SK-N-SH (cell line): Measurements from ENCODE around the gene XRCC5. TPM values are rescaled to one million over a fixed set of nuclear protein-coding genes. Genes with fewer than 3 reads are reported as not detected.

ENCODE experiments used
- CTCF ChIA-PET: fragments of 300-600, 350-600 bp; formaldehyde crosslinking; extraction: SDS; loops from one replicate; lab custom pipeline; 2021; lab: Yijun Ruan, JAX
- POLR2A ChIA-PET: fragments of 350-600 bp; sonication (Branson Sonifier 250); formaldehyde crosslinking; extraction: SDS; loops from one replicate; lab custom pipeline; 2020; ENCODE audit warnings: antibody characterized with exemption, inconsistent platforms; lab: Yijun Ruan, JAX
- DNase-seq: peaks from one replicate; pipeline ENCODE4 v3.0.0; 2012
- H2AFZ ChIP-seq: fragments of 200-600 bp; sonication (generic); 2 replicates; pipeline ENCODE4 v1.8.1; 2016; ENCODE audit warnings: antibody characterized with exemption, mild to moderate bottlenecking, low read depth
- H3F3A ChIP-seq: fragments of 200-600 bp; sonication (generic); replicated peaks from 2 replicates; pipeline ENCODE3; 2016; ENCODE audit warnings: antibody characterized with exemption, mild to moderate bottlenecking; ENCODE audit not compliant: insufficient read depth
- H3K27ac ChIP-seq, 2 experiments: fragments of 200-500 bp in 1 of 2; fragments of 200-600 bp in 1 of 2; sonication (Bioruptor generic) in 1 of 2; sonication (generic), shearing (Covaris generic) in 1 of 2; 2 replicates each; pipeline versions ENCODE4 v1.5.1 to v1.6.1; 2014 to 2016; ENCODE audit warnings: low read depth in 2 of 2, inconsistent platforms in 1 of 2, low read length in 1 of 2, mild to moderate bottlenecking in 1 of 2, mixed read lengths in 1 of 2
- H3K27me3 ChIP-seq: fragments of 200-600 bp; sonication (generic), shearing (Covaris generic); 2 replicates; pipeline ENCODE4 v1.6.1; 2016; ENCODE audit warnings: mixed run types; ENCODE audit not compliant: insufficient read depth
- H3K36me3 ChIP-seq, 2 experiments: fragments of 200-500 bp in 1 of 2; fragments of 200-600 bp in 1 of 2; sonication (Bioruptor generic) in 1 of 2; sonication (generic) in 1 of 2; replicated peaks in 1 of 2; 2 replicates each; pipeline versions ENCODE3 to v1.5.1; 2014 to 2016; ENCODE audit warnings: low read length in 1 of 2, mild to moderate bottlenecking in 1 of 2; ENCODE audit not compliant: insufficient read depth in 2 of 2, control insufficient read depth in 1 of 2
- H3K4me1 ChIP-seq, 2 experiments: fragments of 200-500 bp in 1 of 2; fragments of 200-600 bp in 1 of 2; sonication (Bioruptor generic) in 1 of 2; sonication (generic), shearing (Covaris generic) in 1 of 2; 2 replicates each; pipeline versions ENCODE4 v1.5.1 to v1.6.1; 2014 to 2016; ENCODE audit warnings: low read depth in 1 of 2, low read length in 1 of 2, mixed run types in 1 of 2; ENCODE audit not compliant: insufficient read depth in 2 of 2, control insufficient read depth in 1 of 2
- H3K4me2 ChIP-seq: fragments of 200-600 bp; sonication (generic), shearing (Covaris generic); 2 replicates; pipeline ENCODE4 v1.6.1; 2017; ENCODE audit warnings: mixed run types
- H3K4me3 ChIP-seq, 2 experiments: fragments of 200-500 bp in 1 of 2; fragments of 200-600 bp in 1 of 2; sonication (Bioruptor generic) in 1 of 2; sonication (generic), shearing (Covaris generic) in 1 of 2; 2 replicates each; pipeline versions ENCODE4 v1.5.1 to v1.8.1; 2014 to 2016; ENCODE audit warnings: low read depth in 2 of 2, inconsistent platforms in 1 of 2, low read length in 1 of 2, mild to moderate bottlenecking in 1 of 2, mixed read lengths in 1 of 2, moderate library complexity in 1 of 2
- H3K79me2 ChIP-seq: fragments of 200-600 bp; sonication (generic); 2 replicates; pipeline ENCODE4 v1.8.1; 2017; ENCODE audit warnings: mild to moderate bottlenecking; ENCODE audit not compliant: insufficient read depth
- H3K9ac ChIP-seq: fragments of 200-600 bp; sonication (generic); 2 replicates; pipeline ENCODE4 v1.6.1; 2017; ENCODE audit warnings: mixed run types
- H3K9me2 ChIP-seq: fragments of 200-600 bp; sonication (generic); 2 replicates; pipeline ENCODE4 v1.6.1; 2017; ENCODE audit warnings: mixed run types
- H3K9me3 ChIP-seq: fragments of 200-600 bp; sonication (generic); 2 replicates; pipeline ENCODE4 v1.6.1; 2017; ENCODE audit warnings: mixed run types, mild to moderate bottlenecking, moderate library complexity
- H4K20me1 ChIP-seq: fragments of 200-600 bp; sonication (generic); 2 replicates; pipeline ENCODE4 v1.6.1; 2017; ENCODE audit warnings: mild to moderate bottlenecking, mixed run types; ENCODE audit not compliant: insufficient read depth
- ELF1 ChIP-seq: IDR thresholded peaks from 2 replicates; pipeline ENCODE4 v1.4.0; 2012
- EP300 ChIP-seq, 2 experiments: IDR thresholded peaks; 2 replicates each; pipeline versions ENCODE4 v1.4.0 to v1.6.1; 2012; ENCODE audit warnings: borderline replicate concordance in 1 of 2, low read depth in 1 of 2, low read length in 1 of 2
- POLR2AphosphoS5 ChIP-seq: IDR thresholded peaks from 2 replicates; pipeline ENCODE4 v1.6.1; 2012; ENCODE audit warnings: low read depth, low read length
- RAD21 ChIP-seq: IDR thresholded peaks from 2 replicates; pipeline ENCODE4 v1.6.1; 2012; ENCODE audit warnings: mild to moderate bottlenecking, low read length
- RCOR1 ChIP-seq: fragments of 150-350 bp; IDR thresholded peaks from 2 replicates; pipeline ENCODE4 v1.6.1; 2017; ENCODE audit warnings: antibody characterized with exemption, low read length
- RFX5 ChIP-seq: IDR thresholded peaks from 2 replicates; pipeline ENCODE4 v1.6.1; 2012; ENCODE audit warnings: mild to moderate bottlenecking, improper control_type of control experiment, low read length
- SMC3 ChIP-seq: IDR thresholded peaks from 2 replicates; pipeline ENCODE4 v1.6.1; 2012; ENCODE audit warnings: low read depth, low read length, improper control_type of control experiment
- TAF1 ChIP-seq: IDR thresholded peaks from 2 replicates; pipeline ENCODE4 v1.6.1; 2012; ENCODE audit warnings: low read depth, mild to moderate bottlenecking, low read length, moderate library complexity, borderline replicate concordance
- TCF12 ChIP-seq: IDR thresholded peaks from 2 replicates; pipeline ENCODE4 v1.4.0; 2012
- WGBS: methylation state at CpG from one replicate; pipeline ENCODE4 v1.1.6; 2017; ENCODE audit warnings: low lambda C conversion rate; 5-methylcytosine and 5-hydroxymethylcytosine counted together
- polyA plus RNA-seq, 3 experiments: library from polyadenylated mRNA; depleted of rRNA; stranded (reverse); fragments of >200 nt; gene quantifications; 2 replicates each; pipeline ENCODE4 v1.2.3, GENCODE V29; 2012
- TF ChIP-seq, protein P1 (sequence below): IDR thresholded peaks from 2 replicates; pipeline ENCODE4 v1.6.1; 2012; ENCODE audit warnings: mild to moderate bottlenecking, low read depth, low read length, moderate library complexity
- TF ChIP-seq, protein P2 (sequence below): IDR thresholded peaks from 2 replicates; pipeline ENCODE4; 2012
- TF ChIP-seq, protein P3 (sequence below): fragments of 150-350 bp; IDR thresholded peaks from 2 replicates; pipeline ENCODE4 v1.6.1; 2016; ENCODE audit warnings: mild to moderate bottlenecking, low read depth, low read length

Gene XRCC5
- polyA plus RNA-seq, 1 of the 3 experiments (the other 2 are of a cell fraction), result 125 TPM

DNA sequence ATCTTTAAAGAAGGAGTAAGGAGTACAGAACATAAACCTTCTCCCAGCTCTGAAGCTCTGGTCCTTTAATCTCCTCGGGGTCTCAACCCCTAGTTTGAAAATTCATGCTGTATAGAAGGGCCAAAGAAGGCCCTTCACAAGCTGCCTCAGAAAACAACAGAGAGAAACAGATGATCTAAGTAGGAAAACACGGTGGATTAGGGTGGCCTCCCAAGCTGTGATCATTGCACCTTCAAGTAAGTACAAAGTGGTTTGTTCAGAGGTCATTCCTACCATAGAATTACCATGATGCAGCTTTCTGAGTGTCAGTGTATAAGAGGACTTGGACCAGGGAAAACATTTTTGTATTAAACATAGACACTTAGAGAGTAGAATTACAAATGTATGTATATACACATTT, 16.5 kb upstream of the XRCC5 start:
- Histone ChIP-seq H3F3A (no peaks in the 10 kb centered on the region), H3K4me2 (no peak overlapping the region), H3K4me1 (no peaks in the 10 kb centered on the region), H3K9me2 (no peaks in the 10 kb centered on the region), H3K27ac (no peak overlapping the region), H3K27me3 (no peaks in the 10 kb centered on the region), H3K9ac (no peak overlapping the region), H3K4me3 (no peak overlapping the region), H3K36me3 (no peaks in the 10 kb centered on the region), H4K20me1 (no peaks in the 10 kb centered on the region), H3K79me2 (no peaks in the 10 kb centered on the region), H3K9me3 (no peaks in the 10 kb centered on the region), H2AFZ (no peak overlapping the region)
- WGBS, result 71% methylated on average over 2 of the region's 2 CpGs
- POLR2A ChIA-PET, result no interaction called here
- DNase-seq, result no peak
- CTCF ChIA-PET, result interaction anchor here (1.3 kb wide), 1 partner anchor 12 kb away, joined by 3 read pairs; no protein-coding TSS in a partner anchor
- TF ChIP-seq TAF1, result no peak

DNA sequence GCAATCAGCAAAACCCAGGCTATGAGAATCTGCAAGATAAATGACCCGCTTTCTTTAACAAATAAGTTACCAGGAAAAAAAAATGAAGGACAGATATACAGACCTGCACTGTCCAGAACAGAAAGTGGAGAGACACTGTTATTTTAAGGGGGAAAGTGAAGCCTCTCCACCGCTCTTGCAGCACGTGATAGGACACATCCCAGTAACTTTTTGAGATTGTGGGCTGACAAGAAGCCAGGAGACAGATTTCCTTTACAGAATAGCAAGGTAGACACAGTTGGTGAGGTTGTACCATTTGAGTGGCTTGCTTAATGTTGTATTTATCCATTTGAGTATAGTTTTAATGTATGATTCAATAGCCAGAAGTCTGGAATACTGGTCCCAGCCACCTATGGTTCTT, 14.4 kb upstream of the XRCC5 start:
- 83% methylated on average over 3 of the region's 3 CpGs for WGBS
- no peak overlapping the region for H3K4me3 ChIP-seq
- H3K9me3 ChIP-seq, result no peaks in the 10 kb centered on the region
- H2AFZ ChIP-seq, result no peak overlapping the region
- TF ChIP-seq RCOR1, result no peak
- no peak for TF ChIP-seq SMC3
- TF ChIP-seq ELF1, result no peak
- no peaks in the 10 kb centered on the region for H3K79me2 ChIP-seq
- H3K27ac ChIP-seq, result no peak overlapping the region
- CTCF ChIA-PET, result no interaction called here
- H3K4me2 ChIP-seq, result no peak overlapping the region
- DNase-seq, result no peak
- H3K4me1 ChIP-seq, result no peaks in the 10 kb centered on the region
- POLR2A ChIA-PET, result no interaction called here
- no peaks in the 10 kb centered on the region for H4K20me1 ChIP-seq
- no peaks in the 10 kb centered on the region for H3K27me3 ChIP-seq
- H3F3A ChIP-seq, result no peaks in the 10 kb centered on the region
- no peaks in the 10 kb centered on the region for H3K36me3 ChIP-seq
- H3K9me2 ChIP-seq, result no peaks in the 10 kb centered on the region
- no peak overlapping the region for H3K9ac ChIP-seq

DNA sequence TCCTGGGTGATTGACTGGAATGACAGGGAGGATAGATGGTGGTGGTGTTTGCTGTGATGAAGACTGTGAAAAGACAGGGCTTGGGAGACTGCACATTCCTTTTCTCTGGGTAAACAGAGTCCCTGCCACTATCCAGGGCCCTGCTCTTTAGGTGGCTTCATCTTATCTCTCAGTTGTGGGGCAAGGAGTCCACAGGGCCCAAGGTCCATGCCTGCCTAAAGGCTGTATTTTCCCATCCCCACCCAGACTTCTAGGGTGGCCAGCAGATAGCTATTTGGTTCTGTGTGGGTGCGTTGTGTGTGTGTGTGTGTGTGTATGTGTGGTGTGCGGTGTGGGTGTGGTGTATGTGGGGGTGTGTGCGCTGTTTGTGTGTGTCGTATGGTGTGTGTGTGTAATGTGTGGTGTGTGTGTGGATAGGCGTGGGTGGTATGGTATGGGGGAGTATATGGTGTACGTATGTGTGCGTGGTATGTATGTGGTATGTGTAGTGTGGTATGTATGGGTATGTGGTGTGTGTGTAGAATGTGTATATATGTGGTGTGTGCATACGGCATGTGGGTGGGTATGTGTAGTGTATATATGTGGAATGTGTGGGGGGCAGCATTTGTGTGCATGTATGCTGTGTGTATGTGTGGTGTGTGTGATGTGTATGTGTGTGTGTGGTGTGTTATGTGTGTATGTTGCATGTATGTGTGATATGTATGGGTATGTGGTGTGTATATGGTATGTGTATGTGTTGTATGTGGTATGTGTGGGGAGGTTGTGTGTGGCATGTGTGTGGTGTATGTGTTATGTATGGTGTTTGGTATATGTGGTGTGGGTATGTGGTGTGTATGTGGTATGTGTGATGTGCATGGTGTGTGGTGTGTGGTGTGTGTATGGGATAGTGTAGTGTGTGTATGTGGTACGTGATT, 10.5 kb upstream of the XRCC5 start:
- Histone ChIP-seq H3K4me3 (no peak overlapping the region), H2AFZ (no peak overlapping the region), H3K9ac (no peak overlapping the region), H3F3A (no peaks in the 10 kb centered on the region), H3K36me3 (no peaks in the 10 kb centered on the region), H3K27ac (no peak overlapping the region), H3K4me1 (no peaks in the 10 kb centered on the region), H3K9me2 (no peaks in the 10 kb centered on the region), H3K4me2 (no peak overlapping the region), H3K27me3 (no peaks in the 10 kb centered on the region), H3K79me2 (no peaks in the 10 kb centered on the region), H4K20me1 (no peaks in the 10 kb centered on the region), H3K9me3 (no peaks in the 10 kb centered on the region)
- TF ChIP-seq EP300 (IDR thresholded peaks at IDR 0.05; ENCODE audit: borderline replicate concordance in 1 of 2, low read depth in 1 of 2, low read length in 1 of 2), result no peak
- no peak for TF ChIP-seq TCF12
- TF ChIP-seq RFX5, result no peak
- TF ChIP-seq, protein P1, sequence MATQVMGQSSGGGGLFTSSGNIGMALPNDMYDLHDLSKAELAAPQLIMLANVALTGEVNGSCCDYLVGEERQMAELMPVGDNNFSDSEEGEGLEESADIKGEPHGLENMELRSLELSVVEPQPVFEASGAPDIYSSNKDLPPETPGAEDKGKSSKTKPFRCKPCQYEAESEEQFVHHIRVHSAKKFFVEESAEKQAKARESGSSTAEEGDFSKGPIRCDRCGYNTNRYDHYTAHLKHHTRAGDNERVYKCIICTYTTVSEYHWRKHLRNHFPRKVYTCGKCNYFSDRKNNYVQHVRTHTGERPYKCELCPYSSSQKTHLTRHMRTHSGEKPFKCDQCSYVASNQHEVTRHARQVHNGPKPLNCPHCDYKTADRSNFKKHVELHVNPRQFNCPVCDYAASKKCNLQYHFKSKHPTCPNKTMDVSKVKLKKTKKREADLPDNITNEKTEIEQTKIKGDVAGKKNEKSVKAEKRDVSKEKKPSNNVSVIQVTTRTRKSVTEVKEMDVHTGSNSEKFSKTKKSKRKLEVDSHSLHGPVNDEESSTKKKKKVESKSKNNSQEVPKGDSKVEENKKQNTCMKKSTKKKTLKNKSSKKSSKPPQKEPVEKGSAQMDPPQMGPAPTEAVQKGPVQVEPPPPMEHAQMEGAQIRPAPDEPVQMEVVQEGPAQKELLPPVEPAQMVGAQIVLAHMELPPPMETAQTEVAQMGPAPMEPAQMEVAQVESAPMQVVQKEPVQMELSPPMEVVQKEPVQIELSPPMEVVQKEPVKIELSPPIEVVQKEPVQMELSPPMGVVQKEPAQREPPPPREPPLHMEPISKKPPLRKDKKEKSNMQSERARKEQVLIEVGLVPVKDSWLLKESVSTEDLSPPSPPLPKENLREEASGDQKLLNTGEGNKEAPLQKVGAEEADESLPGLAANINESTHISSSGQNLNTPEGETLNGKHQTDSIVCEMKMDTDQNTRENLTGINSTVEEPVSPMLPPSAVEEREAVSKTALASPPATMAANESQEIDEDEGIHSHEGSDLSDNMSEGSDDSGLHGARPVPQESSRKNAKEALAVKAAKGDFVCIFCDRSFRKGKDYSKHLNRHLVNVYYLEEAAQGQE, result no peak
- TF ChIP-seq RAD21, result no peak
- TF ChIP-seq, protein P2, sequence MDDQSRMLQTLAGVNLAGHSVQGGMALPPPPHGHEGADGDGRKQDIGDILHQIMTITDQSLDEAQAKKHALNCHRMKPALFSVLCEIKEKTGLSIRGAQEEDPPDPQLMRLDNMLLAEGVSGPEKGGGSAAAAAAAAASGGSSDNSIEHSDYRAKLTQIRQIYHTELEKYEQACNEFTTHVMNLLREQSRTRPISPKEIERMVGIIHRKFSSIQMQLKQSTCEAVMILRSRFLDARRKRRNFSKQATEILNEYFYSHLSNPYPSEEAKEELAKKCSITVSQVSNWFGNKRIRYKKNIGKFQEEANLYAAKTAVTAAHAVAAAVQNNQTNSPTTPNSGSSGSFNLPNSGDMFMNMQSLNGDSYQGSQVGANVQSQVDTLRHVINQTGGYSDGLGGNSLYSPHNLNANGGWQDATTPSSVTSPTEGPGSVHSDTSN, result no peak
- TF ChIP-seq, protein P3, sequence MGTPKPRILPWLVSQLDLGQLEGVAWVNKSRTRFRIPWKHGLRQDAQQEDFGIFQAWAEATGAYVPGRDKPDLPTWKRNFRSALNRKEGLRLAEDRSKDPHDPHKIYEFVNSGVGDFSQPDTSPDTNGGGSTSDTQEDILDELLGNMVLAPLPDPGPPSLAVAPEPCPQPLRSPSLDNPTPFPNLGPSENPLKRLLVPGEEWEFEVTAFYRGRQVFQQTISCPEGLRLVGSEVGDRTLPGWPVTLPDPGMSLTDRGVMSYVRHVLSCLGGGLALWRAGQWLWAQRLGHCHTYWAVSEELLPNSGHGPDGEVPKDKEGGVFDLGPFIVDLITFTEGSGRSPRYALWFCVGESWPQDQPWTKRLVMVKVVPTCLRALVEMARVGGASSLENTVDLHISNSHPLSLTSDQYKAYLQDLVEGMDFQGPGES, result no peak
- no peak for TF ChIP-seq POLR2AphosphoS5
- no peak for TF ChIP-seq TAF1
- ChIA-PET CTCF (interaction anchor here (0.6 to 1.7 kb wide), 2 partner anchors 16 to 24 kb away, joined by 3 read pairs; no protein-coding TSS in a partner anchor), POLR2A (no interaction called here)
- WGBS, result 88% methylated on average over 9 of the region's 9 CpGs
- DNase-seq, result no peak
